Endothelial cell of umbilical vein (primary cell): ENCODE measurements around the gene CD72.

ENCODE experiments used
- EZH2 ChIP-seq: IDR thresholded peaks from 2 replicates; pipeline ENCODE4 v1.6.1; 2012; ENCODE audit warnings: borderline replicate concordance, low read depth, mild to moderate bottlenecking, moderate library complexity, low read length, inconsistent platforms; ENCODE audit not compliant: severe bottlenecking
- GATA2 ChIP-seq: IDR thresholded peaks from 2 replicates; pipeline ENCODE4 v1.7.0; 2011; ENCODE audit warnings: low read depth, mild to moderate bottlenecking, moderate library complexity, mixed read lengths, low read length; ENCODE audit not compliant: insufficient read length, insufficient read depth
- JUN ChIP-seq: IDR thresholded peaks from 2 replicates; pipeline ENCODE4 v1.6.1; 2011; ENCODE audit warnings: borderline replicate concordance, low read depth; ENCODE audit not compliant: insufficient read length, insufficient read depth
- MYC ChIP-seq: IDR thresholded peaks from one replicate; pipeline ENCODE4 v1.6.1; 2011; ENCODE audit warnings: mild to moderate bottlenecking, low read depth, low read length
- POLR2A ChIP-seq: IDR thresholded peaks from 2 replicates; pipeline ENCODE4 v1.6.1; 2012; ENCODE audit warnings: low read depth, mild to moderate bottlenecking, control low read depth, low read length
- POLR2AphosphoS5 ChIP-seq: IDR thresholded peaks from 2 replicates; pipeline ENCODE4 v1.6.1; 2012; ENCODE audit warnings: low read depth, mild to moderate bottlenecking, control low read depth, low read length, moderate library complexity; ENCODE audit not compliant: insufficient read depth
- TF ChIP-seq, protein P1 (sequence below), 2 donors: IDR thresholded peaks; 1 replicate in 1 of 2; 2 replicates in 1 of 2; pipeline ENCODE4 v1.5.1; 2011; ENCODE audit warnings: low read length in 2 of 2, mild to moderate bottlenecking in 2 of 2, moderate library complexity in 2 of 2, control low read depth in 1 of 2, inconsistent platforms in 1 of 2, low read depth in 1 of 2; ENCODE audit not compliant: insufficient read depth in 1 of 2; ENCODE audit errors: extremely low read depth in 1 of 2
- TF ChIP-seq, protein P2 (sequence below): IDR thresholded peaks from 2 replicates; pipeline ENCODE4 v1.6.1; 2011; ENCODE audit not compliant: insufficient read depth, insufficient read length

DNA sequence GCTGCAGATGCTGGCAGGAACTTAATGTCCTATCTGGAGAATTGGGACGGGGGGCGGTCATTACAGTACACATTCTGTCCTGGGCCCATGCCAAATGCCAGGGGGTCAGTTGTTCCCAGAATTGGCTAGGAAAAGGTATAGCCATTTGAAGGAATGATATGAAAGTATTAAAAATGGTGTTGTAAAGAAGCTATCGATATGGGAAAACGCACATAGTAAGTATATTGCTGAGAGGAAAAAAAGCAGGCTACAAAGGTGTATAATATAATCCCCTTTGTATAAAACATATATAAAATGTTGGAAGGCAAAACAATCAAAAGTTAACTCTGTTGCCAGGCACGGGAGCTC, 47.2 kb upstream of the CD72 start:
- TF ChIP-seq, protein P1, sequence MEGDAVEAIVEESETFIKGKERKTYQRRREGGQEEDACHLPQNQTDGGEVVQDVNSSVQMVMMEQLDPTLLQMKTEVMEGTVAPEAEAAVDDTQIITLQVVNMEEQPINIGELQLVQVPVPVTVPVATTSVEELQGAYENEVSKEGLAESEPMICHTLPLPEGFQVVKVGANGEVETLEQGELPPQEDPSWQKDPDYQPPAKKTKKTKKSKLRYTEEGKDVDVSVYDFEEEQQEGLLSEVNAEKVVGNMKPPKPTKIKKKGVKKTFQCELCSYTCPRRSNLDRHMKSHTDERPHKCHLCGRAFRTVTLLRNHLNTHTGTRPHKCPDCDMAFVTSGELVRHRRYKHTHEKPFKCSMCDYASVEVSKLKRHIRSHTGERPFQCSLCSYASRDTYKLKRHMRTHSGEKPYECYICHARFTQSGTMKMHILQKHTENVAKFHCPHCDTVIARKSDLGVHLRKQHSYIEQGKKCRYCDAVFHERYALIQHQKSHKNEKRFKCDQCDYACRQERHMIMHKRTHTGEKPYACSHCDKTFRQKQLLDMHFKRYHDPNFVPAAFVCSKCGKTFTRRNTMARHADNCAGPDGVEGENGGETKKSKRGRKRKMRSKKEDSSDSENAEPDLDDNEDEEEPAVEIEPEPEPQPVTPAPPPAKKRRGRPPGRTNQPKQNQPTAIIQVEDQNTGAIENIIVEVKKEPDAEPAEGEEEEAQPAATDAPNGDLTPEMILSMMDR (IDR thresholded peaks at IDR 0.05; ENCODE audit: extremely low read depth in 1 of 2, insufficient read depth in 1 of 2, low read depth in 1 of 2, low read length in 2 of 2): no peak
- no peak for TF ChIP-seq EZH2
- TF ChIP-seq POLR2A: no peak
- no peak for TF ChIP-seq POLR2AphosphoS5
- no peak for TF ChIP-seq JUN
- TF ChIP-seq, protein P2, sequence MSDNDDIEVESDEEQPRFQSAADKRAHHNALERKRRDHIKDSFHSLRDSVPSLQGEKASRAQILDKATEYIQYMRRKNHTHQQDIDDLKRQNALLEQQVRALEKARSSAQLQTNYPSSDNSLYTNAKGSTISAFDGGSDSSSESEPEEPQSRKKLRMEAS: no peak
- TF ChIP-seq MYC: no peak
- TF ChIP-seq GATA2: no peak
